SH-SY5Y (cell line): Measurements from ENCODE around the gene PRLH.

Experiments
- GATA2 ChIP-seq: IDR thresholded peaks from 2 replicates; pipeline ENCODE4 v1.6.1; 2011; ENCODE audit warnings: mild to moderate bottlenecking, low read depth, low read length
- GATA3 ChIP-seq: IDR thresholded peaks from 2 replicates; pipeline ENCODE4 v1.6.1; 2011; ENCODE audit warnings: low read depth, mild to moderate bottlenecking, low read length, moderate library complexity

PRLH gene

DNA sequence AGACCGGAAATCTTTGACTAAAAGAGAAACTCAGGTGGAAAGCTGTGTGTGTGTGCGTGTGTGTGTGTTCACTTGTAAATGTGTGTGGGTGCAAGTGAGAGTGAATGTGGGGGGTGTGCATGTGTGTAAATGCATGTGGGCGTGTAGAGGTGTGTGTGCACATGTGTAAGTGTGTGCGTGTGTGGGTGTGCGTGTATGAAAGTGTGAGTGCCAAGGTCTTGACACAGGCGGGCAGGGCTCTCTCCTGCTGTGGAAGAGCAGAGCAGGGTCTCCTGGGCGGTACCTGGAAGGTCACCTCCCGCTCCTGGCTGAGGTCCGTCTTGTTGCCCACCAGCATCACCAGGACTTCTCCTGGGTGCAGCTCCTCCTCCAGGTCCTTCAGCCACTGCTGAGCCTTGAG, 10.6 kb downstream of the PRLH start:
- TF ChIP-seq GATA3 = no peak

GRCh38 chr2:237577458-237577857, 11.1 kb downstream of the PRLH start:
- TF ChIP-seq GATA3 = no peak
- no peak for TF ChIP-seq GATA2

DNA sequence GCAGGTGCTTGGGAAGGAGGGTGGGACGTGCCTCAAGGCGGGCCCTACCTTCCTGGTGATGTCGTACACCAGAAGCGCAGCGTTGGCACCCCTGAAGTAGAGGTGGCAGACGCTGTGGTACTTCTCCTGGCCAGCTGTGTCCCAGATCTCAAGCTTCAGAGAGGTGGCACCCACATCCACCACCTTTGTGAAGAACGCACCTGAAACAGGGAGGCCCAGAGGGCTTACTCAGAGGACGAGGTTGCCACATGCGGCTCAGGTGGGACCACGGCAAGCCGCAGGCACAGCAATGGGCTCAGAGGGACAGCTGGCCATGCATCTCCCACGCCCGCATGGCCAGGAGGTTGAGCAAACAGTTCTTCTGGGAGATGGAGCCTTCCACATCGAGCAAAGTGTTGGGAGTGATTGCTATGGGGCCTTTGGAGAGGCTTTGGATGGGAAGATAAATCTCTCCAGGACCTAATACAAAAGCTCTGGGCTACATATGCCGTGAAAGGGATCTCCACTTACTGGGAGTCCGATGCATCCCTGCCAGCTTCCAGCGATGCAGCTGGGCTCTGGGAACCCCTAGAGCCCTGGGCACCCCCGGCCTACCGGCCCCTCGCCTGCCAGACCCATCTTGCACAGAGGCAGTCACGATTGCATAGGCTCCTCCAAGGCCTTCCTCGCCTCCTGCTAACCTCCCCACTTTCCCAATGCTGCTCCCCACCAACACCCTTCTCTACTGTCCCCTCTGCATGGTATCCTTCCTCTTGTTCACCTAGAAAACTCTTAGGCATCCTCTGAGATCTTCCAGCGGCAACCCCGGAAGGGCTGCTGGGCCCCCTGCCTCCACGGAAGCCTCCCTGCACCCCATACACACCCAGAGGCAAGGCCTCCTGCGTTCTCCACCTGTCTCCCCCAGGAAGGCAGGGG, 11.8 kb downstream of the PRLH start:
- TF ChIP-seq GATA2 (no peak), GATA3 (no peak)

DNA sequence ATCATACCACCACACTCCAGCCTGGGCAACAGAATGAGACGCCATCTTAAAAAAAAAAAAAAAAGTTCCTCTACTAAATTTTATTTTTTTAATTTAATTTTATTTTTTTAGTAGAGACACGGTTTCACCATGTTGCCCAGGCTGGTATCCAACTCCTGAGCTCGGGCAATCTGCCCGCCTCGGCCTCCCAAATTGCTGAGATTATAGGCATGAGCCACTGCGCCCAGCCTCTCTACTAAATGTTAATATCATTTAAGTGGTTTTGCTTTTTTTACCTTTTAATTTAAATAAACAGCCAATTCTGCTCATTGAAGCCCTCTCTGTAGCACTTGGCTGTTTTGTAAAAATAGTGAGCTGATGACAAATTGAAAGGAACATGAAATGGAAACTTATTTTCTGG, 15.0 kb downstream of the PRLH start:
- TF ChIP-seq GATA2 = no peak
- TF ChIP-seq GATA3 = no peak

GRCh38 chr2:237581751-237582746, 15.7 kb downstream of the PRLH start:
- TF ChIP-seq GATA2 = no peak
- TF ChIP-seq GATA3 = no peak

DNA sequence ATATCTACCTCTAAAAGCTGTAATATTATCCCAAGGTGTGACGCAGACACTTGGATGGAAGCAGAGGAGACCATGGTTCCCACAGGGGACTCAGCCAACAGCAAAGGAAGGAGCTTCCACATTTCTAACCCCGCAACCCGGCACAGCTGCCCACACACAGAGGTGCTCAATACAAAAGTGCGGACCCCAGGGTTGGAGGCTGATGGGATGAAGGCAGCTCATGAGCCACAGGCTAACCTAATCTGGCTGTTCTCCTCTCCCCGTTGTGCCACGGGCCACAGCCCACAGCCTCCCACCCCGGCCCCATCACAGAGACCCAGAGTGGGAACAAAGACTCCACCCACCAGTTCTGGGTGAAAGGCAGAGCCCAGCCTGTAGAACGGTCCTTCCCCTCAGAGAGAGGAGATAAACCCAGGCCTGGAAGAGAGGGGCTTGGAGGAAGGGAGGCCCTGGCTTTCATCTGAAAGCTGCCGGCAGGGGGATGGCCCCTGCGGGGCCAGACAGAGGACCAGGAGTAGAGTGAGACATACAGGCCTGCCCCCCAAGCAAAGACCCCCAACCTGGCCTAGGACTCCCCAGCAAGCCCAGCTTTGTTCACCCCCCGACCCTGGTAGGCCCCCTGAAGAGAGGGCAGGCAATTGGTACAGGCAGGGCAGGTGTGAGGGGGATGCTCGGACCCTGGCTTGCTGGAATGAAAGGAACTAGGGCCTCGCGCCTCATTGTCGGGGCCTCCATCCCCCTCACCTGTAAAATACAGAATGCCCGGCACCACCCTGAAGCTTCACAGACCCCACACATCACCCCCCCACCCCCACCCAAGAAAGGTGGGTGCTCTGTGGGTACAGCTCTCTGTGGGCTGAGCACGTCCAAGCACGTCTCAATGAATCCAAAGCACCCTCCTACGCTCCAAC, 17.3 kb downstream of the PRLH start:
- TF ChIP-seq GATA3 = no peak

DNA sequence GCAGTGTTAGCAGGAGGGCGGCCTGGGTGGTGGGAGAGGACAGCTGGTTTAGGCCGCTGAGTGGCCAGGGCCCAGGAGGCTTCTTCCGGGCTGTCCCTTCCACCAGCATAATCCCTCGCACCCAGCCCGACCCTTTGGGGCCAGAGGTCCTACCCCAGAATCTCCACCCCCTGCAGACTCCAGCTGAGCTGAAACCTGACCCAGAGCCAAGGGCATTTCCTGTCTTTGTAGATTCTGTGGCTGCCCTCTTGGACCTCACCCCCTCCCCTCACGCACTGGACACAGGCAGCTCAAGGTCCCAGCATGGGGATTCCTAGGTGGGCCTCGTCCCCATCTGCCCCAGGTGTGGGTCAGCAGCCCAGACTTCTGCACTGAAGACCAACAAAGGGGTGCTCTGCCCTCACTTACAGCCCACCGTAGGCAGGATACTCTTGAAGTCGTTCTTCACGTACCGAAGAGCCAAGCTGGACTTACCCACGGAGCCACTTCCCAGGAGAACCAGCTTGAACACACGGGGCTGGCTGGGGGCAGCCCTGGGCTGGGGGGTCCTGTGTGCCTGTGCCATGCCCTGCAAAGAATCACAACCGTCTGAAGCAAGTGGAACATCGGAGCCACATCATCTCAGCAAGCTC, 19.3 kb downstream of the PRLH start:
- TF ChIP-seq GATA3 (no peak), GATA2 (no peak)

DNA sequence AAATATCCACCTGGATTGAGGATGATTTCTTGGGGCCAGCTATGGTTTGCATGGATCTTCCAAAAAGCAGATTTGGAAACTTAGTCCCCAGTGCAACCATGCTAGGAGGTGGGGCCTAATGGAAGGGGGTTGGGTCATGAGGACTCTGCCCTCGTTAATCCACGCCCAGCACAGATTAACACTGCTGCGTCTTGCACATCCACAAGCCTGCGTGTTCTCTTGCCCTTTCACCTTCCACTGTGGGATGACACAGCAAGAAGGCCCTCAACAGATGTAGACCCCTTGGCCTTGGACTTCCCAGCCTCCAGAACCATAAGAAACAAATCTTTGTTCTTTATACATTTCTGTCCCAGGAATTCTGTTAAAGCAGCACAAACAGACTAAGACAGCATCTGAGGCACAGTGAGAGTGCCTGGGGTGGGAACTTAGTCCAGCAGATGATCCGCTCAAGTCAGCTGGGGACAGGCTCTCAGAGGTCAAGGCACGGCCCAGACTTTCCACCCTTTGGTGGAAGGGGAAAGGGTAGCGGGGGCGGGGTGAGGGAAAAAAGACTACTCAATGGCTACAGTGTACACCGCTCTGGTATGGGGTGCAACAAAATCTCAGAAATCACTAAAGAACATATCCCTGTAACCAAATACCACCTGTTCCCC, 21.8 kb downstream of the PRLH start:
- TF ChIP-seq GATA2 (no peak), GATA3 (no peak)

GRCh38 chr2:237590272-237591140, 24.1 kb downstream of the PRLH start, which contains the start of gene RAB17:
Gene RAB17 (minus strand): TSS chr2:237590734. CDS start chr2:237586154, 4,580 bp downstream.
- TF ChIP-seq GATA2 (no peak), GATA3 (no peak)

DNA sequence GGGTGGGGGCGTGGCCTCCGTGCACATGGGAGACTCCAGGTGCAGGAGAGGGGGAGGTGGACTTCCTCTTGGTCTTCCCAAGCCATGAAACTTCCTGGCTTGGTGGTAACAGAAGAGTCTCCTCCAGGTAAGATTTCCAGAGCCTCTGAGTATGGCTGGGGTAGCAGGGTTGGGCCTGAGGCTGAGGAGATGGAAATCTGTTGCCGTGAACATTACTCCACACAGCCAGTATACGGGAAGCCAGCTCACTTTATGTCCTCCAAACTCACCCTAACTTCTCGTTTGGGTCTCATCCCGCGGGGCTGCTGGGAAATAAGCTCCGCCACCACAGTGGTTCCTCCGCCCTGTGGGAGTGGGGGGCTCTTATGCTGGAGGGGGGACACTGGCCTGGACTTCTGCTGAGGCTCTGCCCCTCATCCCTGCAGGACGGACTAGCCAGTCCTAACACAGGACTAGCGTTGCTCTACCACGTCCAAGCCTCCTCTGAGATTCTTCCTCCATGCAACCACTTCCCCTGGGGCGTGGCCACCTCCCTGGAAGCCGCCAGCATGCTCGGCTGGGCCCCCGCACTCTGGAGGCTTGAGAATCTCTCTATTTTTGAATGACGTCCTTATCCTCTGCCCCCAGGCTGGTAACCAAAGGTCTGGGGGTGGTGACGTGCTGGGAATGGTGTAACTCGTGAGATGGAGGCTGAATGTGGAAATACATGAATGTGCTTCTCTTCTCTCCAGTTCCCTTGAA, 24.9 kb downstream of the PRLH start:
- no peak for TF ChIP-seq GATA3
- TF ChIP-seq GATA2 = no peak

- TF ChIP-seq GATA3 (no peak), GATA2 (no peak)
Measured at GRCh38 chr2:237592425-237592980, 26.1 kb downstream of the PRLH start.
